Measurements from ENCODE around the gene HOXC4. TPM values are rescaled to one million over a fixed set of nuclear protein-coding genes. Genes with fewer than 3 reads are reported as not detected.

The HOXC4 gene
- total RNA-seq, 1 donor from 2014 or later = not detected

GRCh38 chr12:54012631-54013409, 40.8 kb upstream of the HOXC4 start:
- H3K4me3 Mint-ChIP-seq (ENCODE audit: unreplicated experiment) = no peak overlapping the region
- H3K4me1 Mint-ChIP-seq (ENCODE audit: low read depth) = peaks cover 15% of the 10 kb centered on the region
- no peak for TF ChIP-seq CTCF (IDR thresholded peaks at IDR 0.05)
- H3K27ac Mint-ChIP-seq (ENCODE audit: unreplicated experiment) = no peak overlapping the region
- DNase-seq (ENCODE audit: low spot score) = no peak
- peaks cover 77% of the 10 kb centered on the region for H3K27me3 Mint-ChIP-seq (ENCODE audit: low read depth)
- H3K9me3 Mint-ChIP-seq (ENCODE audit: low read depth) = no peaks in the 10 kb centered on the region
- H3K36me3 Mint-ChIP-seq (ENCODE audit: low read depth) = no peaks in the 10 kb centered on the region

GRCh38 chr12:54014377-54015017, 39.1 kb upstream of the HOXC4 start:
- Mint-ChIP-seq H3K9me3 (ENCODE audit: low read depth) (no peaks in the 10 kb centered on the region), H3K27me3 (ENCODE audit: low read depth) (peaks cover 72% of the 10 kb centered on the region), H3K27ac (ENCODE audit: unreplicated experiment) (no peak overlapping the region), H3K36me3 (ENCODE audit: low read depth) (no peaks in the 10 kb centered on the region), H3K4me1 (ENCODE audit: low read depth) (peaks cover 17% of the 10 kb centered on the region), H3K4me3 (ENCODE audit: unreplicated experiment) (no peak overlapping the region)
- no peak for TF ChIP-seq CTCF (IDR thresholded peaks at IDR 0.05)
- DNase-seq (ENCODE audit: low spot score) = no peak

GRCh38 chr12:54015018-54015931, 38.4 kb upstream of the HOXC4 start:
- Mint-ChIP-seq H3K9me3 (ENCODE audit: low read depth) (no peaks in the 10 kb centered on the region), H3K4me3 (ENCODE audit: unreplicated experiment) (no peak overlapping the region), H3K4me1 (ENCODE audit: low read depth) (peaks cover 17% of the 10 kb centered on the region), H3K27me3 (ENCODE audit: low read depth) (peaks cover 73% of the 10 kb centered on the region), H3K36me3 (ENCODE audit: low read depth) (no peaks in the 10 kb centered on the region), H3K27ac (ENCODE audit: unreplicated experiment) (no peak overlapping the region)
- TF ChIP-seq CTCF (IDR thresholded peaks at IDR 0.05) = no peak
- DNase-seq (ENCODE audit: low spot score) = no peak

GRCh38 chr12:54016051-54016450, 37.6 kb upstream of the HOXC4 start:
- TF ChIP-seq CTCF (IDR thresholded peaks at IDR 0.05) = no peak
- no peak for DNase-seq (ENCODE audit: low spot score)
- Mint-ChIP-seq H3K4me3 (ENCODE audit: unreplicated experiment) (no peak overlapping the region), H3K9me3 (ENCODE audit: low read depth) (no peaks in the 10 kb centered on the region), H3K36me3 (ENCODE audit: low read depth) (no peaks in the 10 kb centered on the region), H3K4me1 (ENCODE audit: low read depth) (peaks cover 17% of the 10 kb centered on the region), H3K27ac (ENCODE audit: unreplicated experiment) (no peak overlapping the region), H3K27me3 (ENCODE audit: low read depth) (peaks cover 75% of the 10 kb centered on the region)

DNA sequence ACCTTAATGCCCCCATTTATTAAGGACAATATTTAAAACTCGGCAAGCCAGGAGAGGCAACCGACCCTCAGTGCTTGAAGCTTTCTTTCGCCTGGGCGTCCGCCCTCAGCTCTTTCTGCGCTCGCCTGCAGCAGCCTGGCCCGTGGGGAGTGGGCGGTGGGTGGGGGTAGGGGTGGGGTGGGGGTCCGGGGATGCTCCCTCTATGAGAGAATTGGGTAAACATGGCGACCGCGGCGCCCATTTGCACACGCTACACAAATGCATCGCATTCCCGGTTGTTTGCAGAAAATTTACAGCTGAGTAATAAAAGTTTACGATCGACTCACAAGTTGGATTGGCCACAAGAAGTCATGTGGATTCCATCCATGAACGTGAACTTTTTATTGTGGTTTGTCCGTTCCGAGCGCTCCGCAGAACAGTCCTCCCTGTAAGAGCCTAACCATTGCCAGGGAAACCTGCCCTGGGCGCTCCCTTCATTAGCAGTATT, 37.1 kb upstream of the HOXC4 start:
- TF ChIP-seq CTCF (IDR thresholded peaks at IDR 0.05) = no peak
- no peak for DNase-seq (ENCODE audit: low spot score)
- no peak overlapping the region for H3K4me3 Mint-ChIP-seq (ENCODE audit: unreplicated experiment)
- H3K36me3 Mint-ChIP-seq (ENCODE audit: low read depth) = no peaks in the 10 kb centered on the region
- H3K4me1 Mint-ChIP-seq (ENCODE audit: low read depth) = peaks cover 17% of the 10 kb centered on the region
- H3K27ac Mint-ChIP-seq (ENCODE audit: unreplicated experiment) = no peak overlapping the region
- H3K27me3 Mint-ChIP-seq (ENCODE audit: low read depth) = peaks cover 75% of the 10 kb centered on the region
- no peaks in the 10 kb centered on the region for H3K9me3 Mint-ChIP-seq (ENCODE audit: low read depth)
